Mesenchymal stem cell (in vitro differentiated cells and primary cell): Measurements from ENCODE around the gene WNT10A. TPM values are rescaled to one million over a fixed set of nuclear protein-coding genes. Genes with fewer than 3 reads are reported as not detected.

Experiments
- DNase-seq: peaks from one replicate; pipeline ENCODE4 v3.0.0-alpha.2; 2013
- H2AFZ ChIP-seq: one replicate; pipeline ENCODE4 v1.6.1; 2013; ENCODE audit warnings: low read depth, mild to moderate bottlenecking, control low read depth, inconsistent platforms, low read length, moderate library complexity
- H2AK5ac ChIP-seq: 2 replicates; pipeline ENCODE4 v1.6.1; 2013; ENCODE audit warnings: low read length, moderate library complexity, mild to moderate bottlenecking, inconsistent platforms; ENCODE audit not compliant: severe bottlenecking
- H2BK120ac ChIP-seq: one replicate; pipeline ENCODE4 v1.6.1; 2013; ENCODE audit warnings: low read depth, mild to moderate bottlenecking, inconsistent platforms, low read length, moderate library complexity
- H2BK12ac ChIP-seq, 2 experiments: one replicate each; pipeline ENCODE4 v1.6.1; 2013; ENCODE audit warnings: inconsistent platforms in 2 of 2, low read length in 2 of 2, mild to moderate bottlenecking in 2 of 2, moderate library complexity in 2 of 2, control low read depth in 1 of 2
- H2BK15ac ChIP-seq: one replicate; pipeline ENCODE4 v1.6.1; 2013; ENCODE audit warnings: mild to moderate bottlenecking, low read depth, inconsistent platforms; ENCODE audit not compliant: poor library complexity, severe bottlenecking
- H2BK5ac ChIP-seq: 2 replicates; pipeline ENCODE4 v1.6.1; 2013; ENCODE audit warnings: low read depth, mild to moderate bottlenecking, low read length, control low read depth, inconsistent platforms; ENCODE audit not compliant: poor library complexity, severe bottlenecking
- H3K14ac ChIP-seq, 2 experiments: one replicate each; pipeline ENCODE4 v1.6.1; 2013; ENCODE audit warnings: inconsistent platforms in 2 of 2, low read length in 2 of 2, control low read depth in 1 of 2, mild to moderate bottlenecking in 1 of 2, moderate library complexity in 1 of 2
- H3K18ac ChIP-seq, 2 experiments: one replicate each; pipeline ENCODE4 v1.6.1; 2013; ENCODE audit warnings: inconsistent platforms in 2 of 2, low read length in 2 of 2, control low read depth in 1 of 2, low read depth in 1 of 2, mild to moderate bottlenecking in 1 of 2
- H3K23ac ChIP-seq, 2 experiments: one replicate each; pipeline ENCODE4 v1.6.1; 2013; ENCODE audit warnings: inconsistent platforms in 2 of 2, low read length in 2 of 2, mild to moderate bottlenecking in 2 of 2, moderate library complexity in 2 of 2, control low read depth in 1 of 2
- H3K27ac ChIP-seq: 2 replicates; pipeline ENCODE4 v1.5.1; 2013; ENCODE audit warnings: mild to moderate bottlenecking, moderate library complexity, low read length, control low read depth, inconsistent platforms; ENCODE audit not compliant: poor library complexity, severe bottlenecking
- H3K27me3 ChIP-seq, 2 experiments: 2 replicates each; pipeline versions ENCODE4 v1.6.1 to v1.7.0; 2013; ENCODE audit warnings: low read length in 2 of 2, mild to moderate bottlenecking in 2 of 2, moderate library complexity in 2 of 2, control low read depth in 1 of 2, inconsistent platforms in 1 of 2; ENCODE audit not compliant: control insufficient read depth in 1 of 2, insufficient read depth in 1 of 2
- H3K36me3 ChIP-seq, 2 experiments: 2 replicates each; pipeline versions ENCODE4 v1.6.1 to v1.7.0; 2013; ENCODE audit warnings: low read length in 2 of 2, control low read depth in 1 of 2, inconsistent platforms in 1 of 2, low read depth in 1 of 2, mild to moderate bottlenecking in 1 of 2; ENCODE audit not compliant: insufficient read depth in 2 of 2, control insufficient read depth in 1 of 2
- H3K4ac ChIP-seq, 2 experiments: one replicate each; pipeline ENCODE4 v1.6.1; 2013; ENCODE audit warnings: inconsistent platforms in 2 of 2, low read length in 2 of 2, mild to moderate bottlenecking in 2 of 2, moderate library complexity in 2 of 2, control low read depth in 1 of 2, low read depth in 1 of 2
- H3K4me1 ChIP-seq: 2 replicates; pipeline ENCODE4 v1.6.1; 2013; ENCODE audit warnings: low read depth, low read length, control low read depth; ENCODE audit not compliant: control insufficient read depth, insufficient read depth
- H3K4me2 ChIP-seq: 2 replicates; pipeline ENCODE4 v1.6.1; 2013; ENCODE audit warnings: low read length, mild to moderate bottlenecking, inconsistent platforms; ENCODE audit not compliant: poor library complexity, severe bottlenecking
- H3K4me3 ChIP-seq, 2 experiments: 2 replicates each; pipeline versions ENCODE4 v1.5.1 to v1.7.0; 2013; ENCODE audit warnings: low read length in 2 of 2, mild to moderate bottlenecking in 2 of 2, control low read depth in 1 of 2, low read depth in 1 of 2; ENCODE audit not compliant: insufficient read depth in 1 of 2
- H3K79me1 ChIP-seq: replicated peaks from 2 replicates; pipeline ENCODE4 v1.6.1; 2013; ENCODE audit warnings: mild to moderate bottlenecking, control low read depth, low read length, inconsistent platforms; ENCODE audit not compliant: poor library complexity, severe bottlenecking
- H3K9ac ChIP-seq: 2 replicates; pipeline ENCODE4 v1.7.0; 2013; ENCODE audit warnings: mild to moderate bottlenecking, low read length, moderate library complexity
- H3K9me3 ChIP-seq: 2 replicates; pipeline ENCODE4 v1.7.0; 2013; ENCODE audit warnings: mild to moderate bottlenecking, low read length; ENCODE audit not compliant: control insufficient read depth
- H4K8ac ChIP-seq: one replicate; pipeline ENCODE4 v1.6.1; 2013; ENCODE audit warnings: inconsistent platforms, mild to moderate bottlenecking, low read length, moderate library complexity
- H4K91ac ChIP-seq: one replicate; pipeline ENCODE4 v1.6.1; 2013; ENCODE audit warnings: mild to moderate bottlenecking, low read length, inconsistent platforms
- WGBS: methylation state at CpG from one replicate; pipeline ENCODE4 v1.1.7; 2013; ENCODE audit warnings: mixed read lengths; 5-methylcytosine and 5-hydroxymethylcytosine counted together
- polyA plus RNA-seq, 2 experiments: library from polyadenylated mRNA; stranded (reverse); fragments of 200-250 nt; gene quantifications; one replicate each; pipeline ENCODE4 v1.2.3, GENCODE V29; 2013

Gene WNT10A
- polyA plus RNA-seq (2013, experiment 1 of 2): not detected
- polyA plus RNA-seq (2013, experiment 2 of 2): not detected

DNA sequence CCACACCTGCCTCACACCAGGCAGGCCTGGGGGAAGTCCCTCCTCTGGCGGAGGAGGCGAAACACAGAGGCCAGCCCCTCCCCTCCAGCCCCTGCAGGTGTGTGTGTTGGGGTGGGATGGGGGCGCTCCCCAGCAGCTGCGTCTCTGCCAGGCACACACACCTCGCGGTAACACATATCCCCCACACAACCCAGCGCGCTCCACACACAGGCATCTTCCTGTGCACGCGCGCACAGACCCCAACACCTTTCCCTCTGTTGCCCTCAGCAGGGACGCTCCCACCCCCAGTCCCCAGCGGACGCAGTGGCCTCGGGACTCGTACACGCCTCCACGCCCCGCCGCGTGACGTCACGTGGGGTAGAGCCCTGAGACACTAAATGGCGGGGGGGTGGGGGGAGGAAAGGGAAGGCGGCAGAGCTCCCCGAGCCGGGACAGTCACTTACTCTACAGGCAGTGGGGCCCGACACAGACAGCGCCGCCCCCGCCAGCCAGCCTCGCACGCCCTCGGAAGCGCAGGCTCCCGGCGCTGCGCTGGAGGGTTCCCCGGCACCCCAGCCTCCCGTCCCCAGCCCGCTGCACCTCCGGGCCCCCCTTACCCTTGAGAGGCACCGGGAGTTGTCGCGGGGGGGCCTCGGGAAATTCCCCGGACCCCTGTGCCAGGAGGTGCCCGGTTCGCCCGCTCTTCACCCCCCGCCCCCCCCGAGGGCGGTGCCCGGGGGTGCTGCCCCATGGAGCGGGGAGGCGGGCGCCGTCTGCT, at the start of gene WNT10A:
Gene WNT10A (plus strand): TSS at position 751 of the 757 bp plus-strand sequence. CDS start 144 bp downstream, outside the sequence.
- Histone ChIP-seq H3K9me3 (no peaks in the 10 kb centered on the region), H3K4me2 (peak within 1 kb of the TSS; percentile 41)

GRCh38 chr2:218831378-218831990, 49.2 kb upstream of the WNT10A start, which contains the start of gene PRKAG3:
Gene PRKAG3, minus strand, starts transcription at chr2:218831803.
- H3K4ac ChIP-seq: no peak within 1 kb of the TSS
- peaks cover 29 to 88% of the 10 kb centered on the region in 2 experiments for H3K27me3 ChIP-seq
- H3K9me3 ChIP-seq: no peaks in the 10 kb centered on the region
- H3K14ac ChIP-seq: no peak within 1 kb of the TSS
- H4K8ac ChIP-seq: no peak within 1 kb of the TSS
- H2AFZ ChIP-seq: no peak within 1 kb of the TSS
- H4K91ac ChIP-seq: no peak within 1 kb of the TSS
- no peak within 1 kb of the TSS for H2AK5ac ChIP-seq
- no peaks in the 10 kb centered on the region for H3K36me3 ChIP-seq
- no peak within 1 kb of the TSS for H3K27ac ChIP-seq
- no peak for DNase-seq
- peak within 1 kb of the TSS in 1 of 2 experiments; percentile 0 for H3K4me3 ChIP-seq
- H3K18ac ChIP-seq: no peak within 1 kb of the TSS
- H3K79me1 ChIP-seq: no peaks in the 10 kb centered on the region
- no peak within 1 kb of the TSS for H2BK12ac ChIP-seq
- no peak within 1 kb of the TSS for H2BK120ac ChIP-seq
- whole genome bisulfite sequencing: 85% methylated on average over 18 of the region's 18 CpGs
- H3K4me2 ChIP-seq: no peak within 1 kb of the TSS
- H3K4me1 ChIP-seq: peaks cover 13% of the 10 kb centered on the region
- H2BK5ac ChIP-seq: no peak within 1 kb of the TSS
- H2BK15ac ChIP-seq: no peak within 1 kb of the TSS
- no peak within 1 kb of the TSS for H3K23ac ChIP-seq
- H3K9ac ChIP-seq: peak within 1 kb of the TSS; percentile 12

More for the DNA sequence above, at the start of gene WNT10A:
- Histone ChIP-seq H3K36me3 (no peaks in the 10 kb centered on the region), H2AK5ac (no peak within 1 kb of the TSS), H4K8ac (no peak within 1 kb of the TSS), H2BK120ac (no peak within 1 kb of the TSS), H2BK12ac (no peak within 1 kb of the TSS), H3K18ac (no peak within 1 kb of the TSS), H3K27me3 (peaks cover 90 to 91% of the 10 kb centered on the region in 2 experiments), H3K27ac (no peak within 1 kb of the TSS), H3K14ac (no peak within 1 kb of the TSS), H3K79me1 (no peaks in the 10 kb centered on the region), H4K91ac (no peak within 1 kb of the TSS), H3K4me3 (peak within 1 kb of the TSS in 1 of 2 experiments; percentile 3), H3K9ac (no peak within 1 kb of the TSS), H3K4me1 (peaks cover 10% of the 10 kb centered on the region), H2BK5ac (no peak within 1 kb of the TSS), H2BK15ac (no peak within 1 kb of the TSS), H3K23ac (peak within 1 kb of the TSS in 1 of 2 experiments; percentile 54), H3K4ac (no peak within 1 kb of the TSS), H2AFZ (no peak within 1 kb of the TSS)
- whole genome bisulfite sequencing: 3% methylated on average over 37 of the region's 58 CpGs
- no peak for DNase-seq

DNA sequence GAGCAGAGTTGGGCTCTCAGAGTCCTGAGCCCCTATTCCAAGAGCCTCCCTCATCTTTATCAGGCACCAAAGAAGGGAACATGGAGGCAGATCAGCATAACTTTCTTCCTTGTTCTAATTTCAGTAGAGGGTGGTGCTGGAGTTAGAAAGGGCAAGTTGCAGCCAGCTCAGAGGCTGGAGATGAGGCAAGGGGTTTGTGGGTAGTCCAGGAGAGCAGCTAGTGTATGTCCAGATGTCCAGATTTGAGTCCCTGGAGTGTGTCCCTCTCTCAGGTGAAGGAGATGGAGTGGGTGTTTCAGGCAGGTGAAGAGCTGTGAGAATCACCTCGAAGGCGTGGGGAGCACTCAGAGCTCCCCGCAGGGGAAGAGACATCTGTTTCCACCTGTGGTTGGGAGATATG, 48.6 kb upstream of the WNT10A start:
- Histone ChIP-seq H4K8ac (no peak overlapping the region), H3K9ac (no peak overlapping the region), H2BK15ac (no peak overlapping the region), H3K4me2 (no peak overlapping the region), H2BK120ac (no peak overlapping the region), H3K14ac (no peak overlapping the region), H3K4me3 (peak overlapping the region in 1 of 2 experiments; percentile 0), H4K91ac (no peak overlapping the region), H3K4ac (no peak overlapping the region), H2AK5ac (no peak overlapping the region), H3K27me3 (peaks cover 23 to 88% of the 10 kb centered on the region in 2 experiments), H3K79me1 (no peaks in the 10 kb centered on the region), H2BK12ac (no peak overlapping the region), H2AFZ (no peak overlapping the region), H3K27ac (no peak overlapping the region), H3K23ac (no peak overlapping the region), H3K9me3 (peaks cover 3% of the 10 kb centered on the region), H3K4me1 (peaks cover 13% of the 10 kb centered on the region), H2BK5ac (no peak overlapping the region), H3K36me3 (no peaks in the 10 kb centered on the region), H3K18ac (no peak overlapping the region)
- WGBS: 86% methylated on average over 3 of the region's 3 CpGs
- DNase-seq: no peak

- Histone ChIP-seq H2BK15ac (no peak overlapping the region), H3K27ac (no peak overlapping the region), H3K36me3 (no peaks in the 10 kb centered on the region), H4K8ac (no peak overlapping the region), H2BK5ac (no peak overlapping the region), H3K79me1 (no peaks in the 10 kb centered on the region), H3K18ac (no peak overlapping the region), H3K27me3 (peaks cover 19 to 88% of the 10 kb centered on the region in 2 experiments), H3K4me2 (no peak overlapping the region), H2BK12ac (no peak overlapping the region), H3K4me3 (no peak overlapping the region), H3K23ac (no peak overlapping the region), H2AFZ (no peak overlapping the region), H2BK120ac (no peak overlapping the region), H2AK5ac (no peak overlapping the region), H3K9ac (no peak overlapping the region), H3K4me1 (peaks cover 13% of the 10 kb centered on the region), H3K14ac (no peak overlapping the region), H3K4ac (no peak overlapping the region), H3K9me3 (peaks cover 7% of the 10 kb centered on the region), H4K91ac (no peak overlapping the region)
- WGBS: 34% methylated on average over 3 of the region's 3 CpGs
- no peak for DNase-seq
These were observed 48.1 kb upstream of the WNT10A start for GRCh38 chr2:218832520-218832919.
